Brain microvascular endothelial cell (primary cell): ENCODE measurements around the gene CLDN14.

Source experiments
- DNase-seq: peaks from one replicate; pipeline ENCODE4 v3.0.0-alpha.2; 2020
- H3K27ac ChIP-seq: fragments of 250-450 bp; sonication (Bioruptor Pico); 2 replicates; pipeline ENCODE4 v1.5.1; 2020; ENCODE audit warnings: mild to moderate bottlenecking, moderate library complexity
- H3K27me3 ChIP-seq: fragments of 250-450 bp; sonication (Bioruptor Pico); replicated peaks from 2 replicates; pipeline ENCODE4 v1.5.1; 2020; ENCODE audit warnings: mild to moderate bottlenecking
- H3K36me3 ChIP-seq: fragments of 250-450 bp; sonication (Bioruptor Pico); replicated peaks from 2 replicates; pipeline ENCODE4 v1.5.1; 2020; ENCODE audit warnings: mild to moderate bottlenecking
- H3K4me3 ChIP-seq: 2 replicates; pipeline ENCODE4 v1.5.1; 2011; ENCODE audit warnings: low read depth, mild to moderate bottlenecking, control low read depth, low read length, moderate library complexity
- CTCF ChIP-seq: IDR thresholded peaks from 2 replicates; pipeline ENCODE4 v1.5.1; 2011; ENCODE audit warnings: low read depth, mild to moderate bottlenecking, moderate library complexity, low read length, control low read depth, inconsistent platforms; ENCODE audit errors: missing control alignments
- in situ Hi-C: cut with HindIII; loops from 2 replicates; pipeline ENCODE4 v1.10.0; 2017; ENCODE audit warnings: low sequenced_read_pairs, low pct_ligation_motif_present

Gene CLDN14

GRCh38 chr21:36479415-36480402 lies at the start of gene CLDN14:
Gene CLDN14 (minus strand): TSS chr21:36480122. CDS start chr21:36461695, 18,427 bp downstream.
- in situ Hi-C loops: no loop called here
- Histone ChIP-seq H3K27me3 (no peaks in the 10 kb centered on the region), H3K27ac (peak within 1 kb of the TSS; percentile 99), H3K36me3 (no peaks in the 10 kb centered on the region), H3K4me3 (no peak within 1 kb of the TSS)
- TF ChIP-seq CTCF: no peak
- no peak for DNase-seq

- TF ChIP-seq CTCF: no peak
- in situ Hi-C loops: no loop called here
- H3K27me3 ChIP-seq: peaks cover 10% of the 10 kb centered on the region
- H3K36me3 ChIP-seq: no peaks in the 10 kb centered on the region
- no peak for DNase-seq
- no peak overlapping the region for H3K4me3 ChIP-seq
- H3K27ac ChIP-seq: no peak overlapping the region
Measured at GRCh38 chr21:36528716-36529115, 48.8 kb upstream of the CLDN14 start.

DNA sequence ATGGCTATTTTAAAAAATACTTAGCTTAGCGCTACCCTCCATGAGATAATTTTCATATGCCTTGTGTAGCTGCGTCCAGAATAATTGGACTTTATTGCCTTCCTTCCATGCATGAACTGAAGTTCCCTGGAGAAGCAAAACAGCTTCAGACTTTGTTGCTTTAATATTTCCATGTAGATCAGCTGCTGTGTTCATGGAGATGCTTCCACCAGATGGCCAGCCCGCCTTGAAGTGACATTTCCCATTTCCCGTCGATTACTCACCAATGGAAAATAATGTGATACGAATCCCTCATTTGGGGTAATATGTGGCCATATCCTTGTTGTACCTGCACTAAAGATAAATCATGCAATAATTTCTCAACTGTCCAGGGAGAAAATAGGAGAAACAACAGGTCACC lies 47.4 kb upstream of the CLDN14 start:
- no peak for DNase-seq
- H3K27ac ChIP-seq: no peak overlapping the region
- peaks cover 10% of the 10 kb centered on the region for H3K27me3 ChIP-seq
- no peak for TF ChIP-seq CTCF
- H3K36me3 ChIP-seq: no peaks in the 10 kb centered on the region
- in situ Hi-C loops: no loop called here
- H3K4me3 ChIP-seq: no peak overlapping the region

DNA sequence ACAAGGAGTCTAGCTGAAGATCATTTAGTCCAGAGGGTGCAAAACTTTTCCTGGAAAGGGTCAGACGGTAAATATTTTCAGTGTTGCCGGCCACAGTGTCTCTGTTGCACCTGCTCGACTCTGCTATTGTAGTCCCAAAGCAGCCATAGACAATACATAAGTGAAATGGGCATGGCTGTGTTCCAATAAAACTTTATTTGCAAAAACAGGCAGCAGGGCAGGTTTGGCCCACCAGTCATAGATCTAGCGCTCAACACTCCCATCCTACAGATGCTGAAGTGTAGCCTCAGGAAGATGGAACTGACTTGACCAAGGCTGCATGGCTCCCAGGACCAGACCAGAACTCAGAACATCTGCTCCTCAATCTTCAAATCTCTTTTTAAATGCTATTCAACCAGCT lies 46.2 kb upstream of the CLDN14 start:
- TF ChIP-seq CTCF: no peak
- Histone ChIP-seq H3K4me3 (no peak overlapping the region), H3K36me3 (no peaks in the 10 kb centered on the region), H3K27ac (no peak overlapping the region), H3K27me3 (peaks cover 10% of the 10 kb centered on the region)
- DNase-seq: no peak
- in situ Hi-C loops: no loop called here

DNA sequence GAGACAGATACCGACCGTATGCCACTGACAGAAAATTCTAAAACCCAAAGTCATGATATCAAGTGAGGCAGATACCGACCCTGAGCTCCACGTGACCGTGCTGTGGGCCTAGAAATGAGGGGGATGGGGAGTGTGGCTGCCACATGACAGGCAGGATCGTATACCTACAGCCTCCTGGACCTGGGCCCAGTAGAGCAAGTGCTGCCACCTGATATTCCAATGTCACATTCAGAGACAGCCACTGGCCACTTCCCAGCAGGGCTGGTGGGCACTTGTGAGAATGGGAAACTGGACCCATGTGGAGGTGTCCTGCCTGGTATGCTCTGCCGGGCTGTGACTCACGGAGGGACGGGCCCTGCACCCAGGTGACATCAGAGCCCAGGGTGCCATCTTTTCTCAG lies 44.6 kb upstream of the CLDN14 start:
- Histone ChIP-seq H3K27me3 (peaks cover 10% of the 10 kb centered on the region), H3K36me3 (no peaks in the 10 kb centered on the region), H3K27ac (no peak overlapping the region), H3K4me3 (no peak overlapping the region)
- TF ChIP-seq CTCF: no peak
- no peak for DNase-seq
- in situ Hi-C loops: no loop called here
